Dendritic cell treated with granulocyte-macrophage colony-stimulating factor and Interleukin-4, amounts not matched to agents 40 ng/mL and 50 ng/mL, for 4 days (primary cell): Measurements from ENCODE around the gene HERC2.

Source experiments
- H3K27ac Mint-ChIP-seq: one replicate; pipeline ENCODE4 v1.8.0; 2022; ENCODE audit warnings: mild to moderate bottlenecking, mixed read lengths
- H3K27me3 Mint-ChIP-seq: one replicate; pipeline ENCODE4 v1.8.0; 2022; ENCODE audit warnings: mild to moderate bottlenecking, mixed read lengths
- H3K36me3 Mint-ChIP-seq: one replicate; pipeline ENCODE4 v1.8.0; 2022; ENCODE audit warnings: low read depth, mixed read lengths
- H3K4me1 Mint-ChIP-seq: one replicate; pipeline ENCODE4 v1.8.0; 2022; ENCODE audit warnings: low read depth, mixed read lengths
- H3K4me3 Mint-ChIP-seq: one replicate; pipeline ENCODE4 v1.8.0; 2022; ENCODE audit warnings: mild to moderate bottlenecking, moderate library complexity, mixed read lengths
- H3K9me3 Mint-ChIP-seq: one replicate; pipeline ENCODE4 v1.8.0; 2022; ENCODE audit warnings: mixed read lengths
- intact Hi-C: fragments of 100-400 bp; cut with micrococcal nuclease; formaldehyde crosslinking; loops from one replicate; pipeline ENCODE4 v1.15.0; 2022

Gene HERC2

DNA sequence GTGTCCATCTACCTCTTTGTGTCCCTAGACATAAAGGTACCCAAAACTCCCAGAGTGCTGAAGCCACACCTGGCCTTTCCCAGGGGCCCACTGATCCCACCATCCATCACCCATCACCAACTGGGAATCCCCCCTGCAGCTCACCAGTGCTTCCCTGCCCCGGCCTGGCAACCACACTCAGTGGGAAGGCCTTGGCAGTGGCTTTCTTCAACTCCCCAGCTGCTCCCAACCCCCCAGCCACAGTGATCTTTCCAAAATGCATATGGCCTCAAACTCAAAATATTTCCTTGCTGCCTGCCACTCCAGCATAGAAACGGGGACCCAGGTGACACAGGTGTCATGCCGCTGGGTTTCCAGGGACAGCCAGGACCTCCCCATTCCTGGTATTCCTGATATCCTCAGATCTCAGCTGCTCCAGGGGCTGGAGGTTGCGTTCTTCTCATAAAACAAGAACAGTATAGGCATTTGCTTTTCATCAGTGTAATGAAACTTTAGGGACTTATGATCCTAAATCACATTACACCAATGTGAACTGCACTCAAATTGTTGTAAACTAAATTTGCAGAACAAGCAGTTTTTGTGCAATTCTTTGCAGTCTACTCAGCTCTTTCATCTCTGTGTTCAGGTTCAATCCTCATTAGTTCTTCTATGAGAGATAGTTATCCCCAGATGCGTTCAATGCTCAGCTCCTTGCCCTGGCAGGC lies 224.2 kb downstream of the HERC2 start:
- Mint-ChIP-seq H3K4me3 (peak overlapping the region; percentile 5), H3K27me3 (peaks cover 90% of the 10 kb centered on the region), H3K27ac (no peak overlapping the region), H3K9me3 (no peaks in the 10 kb centered on the region), H3K36me3 (no peaks in the 10 kb centered on the region), H3K4me1 (peaks cover 23% of the 10 kb centered on the region)
- intact Hi-C loops = no loop called here

DNA sequence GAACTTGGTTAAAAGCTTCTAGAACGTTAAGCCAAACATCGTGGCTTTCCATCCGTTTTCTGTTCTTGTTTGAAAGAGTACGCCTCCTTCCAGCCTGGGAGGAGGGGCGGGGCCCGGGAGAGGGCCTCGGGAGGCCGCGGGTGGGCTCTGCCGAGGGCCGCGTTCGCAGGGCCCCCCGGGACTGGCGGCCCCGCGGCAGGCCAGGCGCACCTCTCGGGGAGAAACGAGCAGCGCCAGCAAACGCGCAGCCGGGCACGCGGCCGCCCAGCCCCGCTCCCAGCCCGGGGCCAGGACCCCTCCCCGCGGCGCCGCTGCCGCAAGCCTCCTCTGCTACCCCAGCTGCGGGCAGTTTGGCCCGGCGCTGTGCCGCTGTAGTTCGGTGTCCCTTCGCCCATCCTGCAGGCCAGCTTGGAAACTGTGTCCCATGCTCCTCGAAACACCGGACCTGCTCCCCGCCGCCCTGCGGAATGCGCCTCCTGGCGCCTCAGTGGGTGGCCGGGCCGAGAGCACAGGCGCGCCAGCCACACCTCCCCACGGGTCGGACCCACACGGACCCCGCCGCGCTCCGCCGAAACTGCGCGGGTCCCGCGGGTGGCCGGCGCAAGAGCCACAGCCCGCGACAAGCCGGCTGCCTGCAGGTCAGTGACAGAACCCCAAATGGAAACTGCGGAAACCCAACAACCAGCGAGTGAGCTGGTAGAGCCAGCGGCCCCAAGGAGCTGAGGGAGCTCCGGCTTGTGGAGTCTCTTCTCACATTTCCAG lies 225.1 kb downstream of the HERC2 start:
- no peak overlapping the region for H3K27ac Mint-ChIP-seq
- intact Hi-C loops = no loop called here
- H3K4me3 Mint-ChIP-seq = peak overlapping the region; percentile 78

DNA sequence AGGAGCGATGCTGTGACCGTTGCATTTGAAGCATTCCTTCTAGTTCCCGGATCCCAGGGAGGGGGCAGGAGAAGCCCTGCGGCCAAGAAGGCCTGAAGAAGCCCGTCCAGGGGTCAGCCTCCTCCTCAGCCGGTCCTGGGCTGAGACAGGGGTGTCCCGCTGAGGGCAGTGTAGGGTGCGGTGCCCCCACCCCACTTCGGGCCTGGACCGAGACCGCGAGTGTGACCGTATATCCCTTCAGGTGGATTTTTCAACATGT lies 225.6 kb downstream of the HERC2 start:
- no peaks in the 10 kb centered on the region for H3K36me3 Mint-ChIP-seq
- peak overlapping the region; percentile 78 for H3K4me3 Mint-ChIP-seq
- no peak overlapping the region for H3K27ac Mint-ChIP-seq
- intact Hi-C loops = no loop called here
- H3K27me3 Mint-ChIP-seq = peaks cover 91% of the 10 kb centered on the region
- H3K4me1 Mint-ChIP-seq = peaks cover 23% of the 10 kb centered on the region
- no peaks in the 10 kb centered on the region for H3K9me3 Mint-ChIP-seq

More for the DNA sequence above, 225.1 kb downstream of the HERC2 start:
- Mint-ChIP-seq H3K36me3 (no peaks in the 10 kb centered on the region), H3K9me3 (no peaks in the 10 kb centered on the region), H3K4me1 (peaks cover 23% of the 10 kb centered on the region), H3K27me3 (peaks cover 90% of the 10 kb centered on the region)

DNA sequence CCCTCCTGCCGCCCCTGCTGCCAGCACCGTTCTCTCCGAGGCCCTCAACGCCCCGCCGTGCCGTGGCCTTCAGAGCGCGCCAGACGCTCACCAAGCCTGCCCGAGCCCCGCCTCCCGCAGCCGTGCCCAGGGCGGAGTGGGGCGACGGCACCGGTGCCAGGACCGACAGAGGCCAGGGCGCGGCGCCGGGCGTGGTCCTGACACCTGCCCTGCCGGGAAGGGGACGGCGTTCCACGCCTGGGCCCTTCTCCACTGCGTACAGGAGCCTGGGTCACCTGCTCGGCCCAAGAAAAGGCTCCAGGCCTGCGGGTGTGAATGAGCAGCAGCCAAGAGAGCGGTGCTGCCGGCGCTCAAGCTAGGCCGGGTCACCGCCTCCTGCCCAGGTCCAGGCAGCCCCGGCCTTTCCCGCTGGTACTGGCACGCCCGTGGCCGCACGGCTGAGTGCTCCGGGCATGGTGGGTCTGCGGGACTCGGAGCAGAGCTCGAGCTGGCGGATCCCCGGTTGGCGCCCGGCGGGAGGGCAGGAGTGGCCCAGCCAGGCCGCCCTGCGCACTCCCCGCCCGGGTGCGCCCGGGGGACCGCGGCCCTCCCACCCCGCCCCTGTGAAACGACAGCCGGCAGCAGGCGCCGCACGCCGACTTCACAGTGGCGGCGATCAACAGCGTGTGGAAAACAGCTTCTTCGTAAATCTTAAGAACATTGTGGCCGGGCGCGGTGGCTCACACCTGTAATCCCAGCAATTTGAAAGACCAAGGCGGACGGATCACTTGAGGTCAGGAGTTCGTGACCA lies 227.1 kb downstream of the HERC2 start:
- intact Hi-C loops = no loop called here
- Mint-ChIP-seq H3K27me3 (peaks cover 89% of the 10 kb centered on the region), H3K9me3 (peaks cover 14% of the 10 kb centered on the region), H3K27ac (no peak overlapping the region), H3K36me3 (no peaks in the 10 kb centered on the region), H3K4me1 (peaks cover 22% of the 10 kb centered on the region), H3K4me3 (peak overlapping the region; percentile 78)

- Mint-ChIP-seq H3K27ac (no peak overlapping the region), H3K4me1 (peaks cover 16% of the 10 kb centered on the region), H3K4me3 (no peak overlapping the region), H3K27me3 (peaks cover 86% of the 10 kb centered on the region), H3K36me3 (no peaks in the 10 kb centered on the region), H3K9me3 (peaks cover 23% of the 10 kb centered on the region)
- intact Hi-C loops = no loop called here
Observed at GRCh38 chr15:28093752-28094535, 228.0 kb downstream of the HERC2 start.

GRCh38 chr15:28091313-28091712 lies 230.7 kb downstream of the HERC2 start:
- H3K36me3 Mint-ChIP-seq = no peaks in the 10 kb centered on the region
- intact Hi-C loops = no loop called here
- H3K27me3 Mint-ChIP-seq = peaks cover 72% of the 10 kb centered on the region
- H3K4me1 Mint-ChIP-seq = peaks cover 9% of the 10 kb centered on the region
- H3K4me3 Mint-ChIP-seq = no peak overlapping the region
- peaks cover 23% of the 10 kb centered on the region for H3K9me3 Mint-ChIP-seq
- no peak overlapping the region for H3K27ac Mint-ChIP-seq

- peaks cover 23% of the 10 kb centered on the region for H3K9me3 Mint-ChIP-seq
- H3K27me3 Mint-ChIP-seq = peaks cover 29% of the 10 kb centered on the region
- no peak overlapping the region for H3K4me3 Mint-ChIP-seq
- H3K27ac Mint-ChIP-seq = no peak overlapping the region
- H3K4me1 Mint-ChIP-seq = no peaks in the 10 kb centered on the region
- no peaks in the 10 kb centered on the region for H3K36me3 Mint-ChIP-seq
- intact Hi-C loops = no loop called here
Observed at GRCh38 chr15:28086175-28086703, 235.7 kb downstream of the HERC2 start.

GRCh38 chr15:28085489-28086174 lies 236.3 kb downstream of the HERC2 start:
- H3K27ac Mint-ChIP-seq = no peak overlapping the region
- intact Hi-C loops = no loop called here
- H3K4me3 Mint-ChIP-seq = no peak overlapping the region
- H3K4me1 Mint-ChIP-seq = no peaks in the 10 kb centered on the region
- H3K9me3 Mint-ChIP-seq = peaks cover 17% of the 10 kb centered on the region
- peaks cover 25% of the 10 kb centered on the region for H3K27me3 Mint-ChIP-seq
- no peaks in the 10 kb centered on the region for H3K36me3 Mint-ChIP-seq

DNA sequence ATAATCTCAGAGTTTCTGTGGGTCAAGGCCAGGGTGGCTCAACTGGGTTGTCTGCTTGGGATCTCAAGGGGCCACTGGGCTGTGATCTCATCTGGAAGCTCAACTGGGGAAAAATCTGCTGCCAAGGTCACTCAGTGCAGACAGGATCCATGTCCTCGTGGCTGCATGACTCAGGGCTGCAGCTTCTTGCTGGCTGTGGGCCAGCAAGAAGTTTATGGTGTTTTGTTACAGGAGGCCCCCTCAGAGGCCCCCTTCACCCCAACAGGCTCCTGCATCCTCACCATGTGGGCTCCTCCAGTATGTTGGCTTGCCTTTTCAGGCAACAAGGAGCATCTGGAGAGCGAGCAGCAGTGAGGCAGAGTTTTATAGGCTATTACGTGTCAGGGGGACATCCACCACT lies 237.4 kb downstream of the HERC2 start:
- Mint-ChIP-seq H3K27ac (no peak overlapping the region), H3K4me1 (no peaks in the 10 kb centered on the region), H3K36me3 (no peaks in the 10 kb centered on the region), H3K4me3 (no peak overlapping the region), H3K9me3 (peaks cover 6% of the 10 kb centered on the region), H3K27me3 (peaks cover 16% of the 10 kb centered on the region)
- intact Hi-C loops = no loop called here

DNA sequence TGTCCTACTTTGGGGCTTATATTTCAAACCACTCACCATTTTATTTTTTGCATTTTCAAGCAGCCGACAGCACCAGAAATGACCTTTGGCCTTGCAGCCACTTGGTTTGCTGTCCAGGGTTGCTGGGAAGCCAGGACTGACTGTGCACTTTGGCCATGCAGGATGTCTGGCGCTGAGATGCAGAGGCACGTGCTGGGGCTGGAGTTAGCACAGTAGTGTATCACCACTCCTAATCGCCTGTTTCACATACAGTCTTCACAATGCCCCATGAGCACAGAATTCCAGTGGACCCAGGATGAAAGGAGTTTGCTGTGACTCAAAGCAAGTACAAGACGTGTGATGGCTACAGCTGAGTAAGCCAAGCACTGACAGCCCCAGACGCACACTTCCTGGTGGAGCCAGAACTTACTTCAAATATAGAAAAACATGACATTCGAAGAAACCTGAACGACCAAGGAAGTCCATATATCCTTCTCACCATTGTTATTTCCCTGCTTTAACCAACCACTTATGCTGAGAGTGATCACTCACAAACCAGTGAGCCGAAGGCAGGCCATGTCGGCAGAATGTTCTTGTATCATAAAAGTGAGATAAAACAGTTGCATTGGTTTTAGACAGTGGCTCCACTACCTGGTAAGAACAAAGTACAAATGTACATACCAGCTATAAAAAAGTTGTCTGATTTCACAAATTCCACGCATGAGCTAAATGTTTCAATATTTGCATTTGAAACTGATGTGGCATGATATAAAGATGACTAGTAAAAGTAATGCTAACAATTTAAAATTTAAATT lies 238.9 kb downstream of the HERC2 start:
- peaks cover 11% of the 10 kb centered on the region for H3K27me3 Mint-ChIP-seq
- no peaks in the 10 kb centered on the region for H3K36me3 Mint-ChIP-seq
- intact Hi-C loops = no loop called here
- no peaks in the 10 kb centered on the region for H3K9me3 Mint-ChIP-seq
- no peak overlapping the region for H3K4me3 Mint-ChIP-seq
- H3K27ac Mint-ChIP-seq = no peak overlapping the region
- no peaks in the 10 kb centered on the region for H3K4me1 Mint-ChIP-seq

GRCh38 chr15:28081594-28081993 lies 240.4 kb downstream of the HERC2 start:
- Mint-ChIP-seq H3K27ac (no peak overlapping the region), H3K9me3 (no peaks in the 10 kb centered on the region), H3K4me1 (no peaks in the 10 kb centered on the region), H3K4me3 (no peak overlapping the region), H3K27me3 (peaks cover 4% of the 10 kb centered on the region), H3K36me3 (no peaks in the 10 kb centered on the region)
- intact Hi-C loops = no loop called here

GRCh38 chr15:28080386-28080785 lies 241.6 kb downstream of the HERC2 start:
- Mint-ChIP-seq H3K36me3 (no peaks in the 10 kb centered on the region), H3K27me3 (peaks cover 4% of the 10 kb centered on the region), H3K9me3 (no peaks in the 10 kb centered on the region), H3K4me1 (no peaks in the 10 kb centered on the region), H3K4me3 (no peak overlapping the region), H3K27ac (no peak overlapping the region)
- intact Hi-C loops = no loop called here
